ENCODE data around the gene DDI1.

DDI1 gene

GRCh38 chr11:104036588-104036987 is at the start of gene DDI1:
Gene DDI1, plus strand, starts transcription at chr11:104036640. Its CDS starts 183 bp downstream, at chr11:104036823.
- in situ Hi-C loops (cut with MboI; ENCODE audit: low sequenced_read_pairs) = no loop called here

- in situ Hi-C loops (cut with MboI; ENCODE audit: low sequenced_read_pairs) = no loop called here
Measured at GRCh38 chr11:103987629-103988594, 48.5 kb upstream of the DDI1 start.

DNA sequence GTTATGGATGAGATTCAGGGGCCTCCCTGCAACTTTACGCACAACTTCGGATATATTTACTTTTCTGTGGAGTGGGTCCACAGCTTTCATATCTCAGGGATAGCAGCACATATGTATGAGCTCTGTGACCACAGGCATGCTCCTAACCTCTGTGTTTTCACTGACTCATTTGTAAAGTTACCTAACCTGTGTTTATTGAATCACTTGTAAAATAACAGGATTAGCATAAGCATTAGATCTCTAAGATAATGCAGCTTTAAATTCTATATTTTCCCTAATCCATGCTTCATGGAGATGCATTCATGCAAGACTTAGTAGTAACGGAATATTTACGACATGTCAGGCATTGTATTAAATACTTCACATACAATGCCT is 47.9 kb upstream of the DDI1 start:
- in situ Hi-C loops (cut with MboI; ENCODE audit: low sequenced_read_pairs) = no loop called here

- in situ Hi-C loops (cut with MboI; ENCODE audit: low sequenced_read_pairs) = no loop called here
Measured at GRCh38 chr11:103993507-103993906, 42.9 kb upstream of the DDI1 start.

DNA sequence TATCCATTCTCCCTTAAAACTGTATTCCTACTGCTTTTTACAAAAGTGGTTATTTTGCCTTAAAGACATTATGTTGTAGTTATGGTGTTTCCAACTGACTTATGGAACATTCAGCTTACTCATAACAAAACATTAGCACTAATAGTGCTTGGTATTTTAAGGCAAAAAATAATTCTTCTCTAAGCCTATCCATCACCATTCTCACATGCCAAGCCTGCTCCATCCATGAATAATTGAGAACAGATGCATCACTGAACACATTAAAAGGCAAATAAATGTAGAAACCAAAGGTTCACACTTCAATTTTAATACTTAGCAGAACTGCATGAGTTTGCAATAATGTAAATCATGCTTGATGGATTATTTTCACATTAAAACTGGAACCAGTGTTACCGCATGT is 42.3 kb upstream of the DDI1 start:
- in situ Hi-C loops (cut with MboI; ENCODE audit: low sequenced_read_pairs) = no loop called here

- in situ Hi-C loops (cut with MboI; ENCODE audit: low sequenced_read_pairs) = no loop called here
Measured at GRCh38 chr11:103994518-103994917, 41.9 kb upstream of the DDI1 start.

- in situ Hi-C loops (cut with MboI; ENCODE audit: low sequenced_read_pairs) = no loop called here
Measured at GRCh38 chr11:103995896-103996295, 40.5 kb upstream of the DDI1 start.

DNA sequence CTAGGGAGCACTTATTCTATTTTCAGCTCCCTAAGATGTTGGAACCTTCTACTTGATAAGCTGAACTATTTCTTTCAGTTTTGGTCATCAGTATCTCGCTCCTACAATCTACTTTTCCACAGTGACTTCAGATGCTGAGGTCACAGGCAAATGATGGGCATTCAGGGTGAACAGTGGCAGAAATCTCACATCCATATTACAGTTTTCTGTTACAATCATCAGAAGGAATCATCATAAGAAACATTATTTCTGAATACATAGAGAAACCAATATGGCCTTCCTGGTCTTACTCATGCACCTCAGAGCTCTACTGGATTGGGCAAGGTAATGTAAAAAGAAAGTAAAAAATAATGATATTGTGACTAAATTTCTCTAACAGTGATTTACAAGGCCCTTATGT is 39.4 kb upstream of the DDI1 start:
- in situ Hi-C loops (cut with MboI; ENCODE audit: low sequenced_read_pairs) = no loop called here

GRCh38 chr11:103998826-103999508 is 37.5 kb upstream of the DDI1 start:
- in situ Hi-C loops (cut with MboI; ENCODE audit: low sequenced_read_pairs) = no loop called here

- in situ Hi-C loops (cut with MboI; ENCODE audit: low sequenced_read_pairs) = no loop called here
Measured at GRCh38 chr11:104000798-104001197, 35.6 kb upstream of the DDI1 start.

DNA sequence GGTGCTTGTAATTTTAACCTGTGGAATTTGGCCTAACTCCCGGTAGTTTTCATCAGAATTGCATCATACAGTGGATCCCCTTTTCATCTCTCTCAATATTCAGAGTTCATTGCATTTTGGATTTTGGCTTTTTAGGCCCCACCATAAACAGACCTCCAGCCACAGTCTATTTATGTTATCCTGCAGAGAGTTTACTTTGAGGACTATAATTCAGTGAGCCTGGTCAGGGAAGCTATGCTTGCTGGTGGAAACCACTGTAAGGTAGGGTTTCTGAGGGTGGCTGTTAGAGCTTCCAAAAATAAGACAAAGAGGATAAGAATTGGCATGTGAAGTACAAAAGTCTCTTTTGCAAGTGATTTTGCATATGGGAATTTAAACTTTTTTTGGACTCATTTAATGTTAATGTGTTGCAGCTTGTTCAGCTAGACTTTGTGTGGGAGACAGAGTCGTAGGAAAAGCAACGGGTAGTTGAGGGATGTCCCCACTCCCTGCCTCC is 34.8 kb upstream of the DDI1 start:
- in situ Hi-C loops (cut with MboI; ENCODE audit: low sequenced_read_pairs) = no loop called here

- in situ Hi-C loops (cut with MboI; ENCODE audit: low sequenced_read_pairs) = no loop called here
Measured at GRCh38 chr11:104003491-104003890, 32.9 kb upstream of the DDI1 start.

DNA sequence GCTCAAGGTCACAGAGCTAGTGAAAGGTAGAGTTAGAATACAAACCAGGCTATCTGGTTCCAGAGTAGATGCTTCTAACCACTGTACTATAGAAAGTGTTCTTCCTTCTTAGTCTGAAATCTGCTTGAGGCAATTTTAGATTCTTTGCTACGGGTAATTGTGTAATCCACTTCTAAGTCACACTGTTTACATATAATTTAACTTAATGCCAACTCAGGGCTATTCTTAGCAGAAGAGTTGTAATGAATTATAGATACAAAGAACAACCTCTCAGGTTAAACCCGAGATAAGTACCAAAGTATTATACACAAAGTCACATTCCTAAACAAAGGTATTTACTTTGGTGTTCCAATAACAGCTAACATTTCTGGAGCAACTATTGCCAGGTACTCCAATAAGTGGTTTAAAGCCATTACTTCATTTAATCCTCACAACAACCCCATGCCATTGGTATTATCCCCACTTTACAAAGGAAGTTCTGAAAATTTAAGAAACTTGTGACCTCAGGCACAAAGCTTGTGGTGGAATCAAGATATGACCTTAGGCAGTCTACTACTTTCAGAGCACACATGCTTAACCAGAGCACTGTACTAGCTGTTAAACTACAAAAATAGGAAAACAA is 31.1 kb upstream of the DDI1 start:
- in situ Hi-C loops (cut with MboI; ENCODE audit: low sequenced_read_pairs) = no loop called here

GRCh38 chr11:104009744-104010143 is 26.7 kb upstream of the DDI1 start:
- in situ Hi-C loops (cut with MboI; ENCODE audit: low sequenced_read_pairs) = no loop called here

DNA sequence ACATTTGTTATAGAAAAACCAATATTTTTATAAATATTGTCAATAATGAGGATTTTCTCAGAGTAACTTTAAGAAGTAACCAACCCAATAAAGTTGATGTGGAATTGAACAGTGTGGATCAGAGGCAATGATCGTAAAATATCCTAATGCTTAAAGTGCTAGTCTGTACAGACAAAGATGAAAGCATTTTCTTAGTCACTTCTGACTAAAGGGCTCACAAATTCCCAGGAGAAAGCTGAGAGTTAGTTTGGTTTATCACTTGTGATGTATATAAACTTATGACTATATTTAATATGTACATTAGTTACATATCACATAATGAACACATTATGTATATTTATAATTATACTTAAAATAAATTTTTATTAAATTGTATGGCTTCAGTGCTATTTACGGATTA is 25.4 kb upstream of the DDI1 start:
- in situ Hi-C loops (cut with MboI; ENCODE audit: low sequenced_read_pairs) = no loop called here

DNA sequence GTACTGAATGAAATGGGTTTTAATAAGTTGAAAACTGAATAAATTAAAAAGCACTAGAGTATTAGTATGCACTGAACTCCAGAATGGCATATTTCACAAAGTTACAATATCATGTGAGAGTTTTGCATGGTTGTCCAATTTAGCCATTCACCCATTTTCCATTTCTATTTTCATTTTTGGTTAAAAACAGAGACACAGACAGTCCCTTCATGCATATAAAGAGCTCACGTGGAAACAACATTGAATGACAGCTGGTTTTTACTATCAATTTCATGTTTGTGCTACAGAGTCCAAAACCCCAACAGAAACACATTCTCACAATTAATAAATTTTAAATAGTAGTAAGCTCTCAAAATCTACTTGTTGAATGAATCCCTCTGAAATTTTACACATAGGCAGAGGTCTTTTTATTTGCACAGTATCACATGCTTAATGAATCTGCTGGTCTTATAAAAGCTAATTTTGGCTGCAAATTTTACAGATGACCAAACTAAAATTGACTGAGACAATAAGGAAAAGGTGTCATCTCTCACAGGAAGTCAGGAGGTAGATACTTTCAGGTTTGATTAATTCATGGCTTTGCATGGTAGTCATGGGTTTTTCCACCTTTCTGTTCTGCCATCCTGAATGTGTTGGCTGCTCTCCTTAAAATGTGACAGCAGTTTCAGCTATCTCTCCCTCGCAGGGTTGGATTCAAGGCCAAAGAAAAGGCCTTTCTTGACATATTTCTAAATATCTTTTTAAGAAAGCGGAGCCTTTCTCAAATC is 20.6 kb upstream of the DDI1 start:
- in situ Hi-C loops (cut with MboI; ENCODE audit: low sequenced_read_pairs) = no loop called here

GRCh38 chr11:104024572-104024971 is 11.9 kb upstream of the DDI1 start:
- in situ Hi-C loops (cut with MboI; ENCODE audit: low sequenced_read_pairs) = no loop called here

GRCh38 chr11:104028476-104029263 is 7.8 kb upstream of the DDI1 start:
- in situ Hi-C loops (cut with MboI; ENCODE audit: low sequenced_read_pairs) = no loop called here

GRCh38 chr11:104033134-104033533 is 3.3 kb upstream of the DDI1 start:
- in situ Hi-C loops (cut with MboI; ENCODE audit: low sequenced_read_pairs) = no loop called here

GRCh38 chr11:104033561-104033960 is 2.9 kb upstream of the DDI1 start:
- in situ Hi-C loops (cut with MboI; ENCODE audit: low sequenced_read_pairs) = no loop called here

Data from HL-60/S4 (cell line).